Stimulated activated CD4-positive, alpha-beta T cell treated with anti-CD3 and anti-CD28 coated beads, Interleukin-4, amount 100 ng/mL, for 1 hour (primary cell): ENCODE measurements around the gene SIM1.

Experiments used
- DNase-seq: peaks from one replicate; pipeline ENCODE4 v3.0.0-alpha.2; 2020

The SIM1 gene

GRCh38 chr6:100456141-100456907 lies 8.4 kb downstream of the SIM1 start:
- DNase-seq = no peak

- no peak for DNase-seq
Measured at GRCh38 chr6:100455230-100456124, 9.2 kb downstream of the SIM1 start.

GRCh38 chr6:100454551-100455229 lies 10.0 kb downstream of the SIM1 start:
- no peak for DNase-seq

GRCh38 chr6:100453701-100454521 lies 10.8 kb downstream of the SIM1 start:
- no peak for DNase-seq

GRCh38 chr6:100452998-100453397 lies 11.7 kb downstream of the SIM1 start:
- DNase-seq = no peak

- DNase-seq = no peak
Measured at GRCh38 chr6:100451577-100451976, 13.1 kb downstream of the SIM1 start.

- DNase-seq = no peak
Measured at GRCh38 chr6:100449239-100449691, 15.5 kb downstream of the SIM1 start.

GRCh38 chr6:100447900-100448748 lies 16.6 kb downstream of the SIM1 start:
- DNase-seq = no peak

- DNase-seq = no peak
Measured at GRCh38 chr6:100447081-100447899, 17.4 kb downstream of the SIM1 start.

GRCh38 chr6:100446115-100447080 lies 18.3 kb downstream of the SIM1 start:
- DNase-seq = no peak

- DNase-seq = no peak
Measured at GRCh38 chr6:100445512-100445911, 19.2 kb downstream of the SIM1 start.

- DNase-seq = no peak
Measured at GRCh38 chr6:100440935-100441334, 23.8 kb downstream of the SIM1 start.

GRCh38 chr6:100435299-100435698 lies 29.4 kb downstream of the SIM1 start:
- DNase-seq = no peak

- DNase-seq = no peak
Measured at GRCh38 chr6:100433726-100434435, 30.8 kb downstream of the SIM1 start.

GRCh38 chr6:100432136-100432535 lies 32.6 kb downstream of the SIM1 start:
- DNase-seq = no peak

GRCh38 chr6:100430962-100431361 lies 33.8 kb downstream of the SIM1 start:
- no peak for DNase-seq

GRCh38 chr6:100427452-100427851 lies 37.3 kb downstream of the SIM1 start:
- no peak for DNase-seq

GRCh38 chr6:100426744-100427338 lies 37.9 kb downstream of the SIM1 start:
- no peak for DNase-seq
